Measurements from ENCODE around the gene PPA1.

PPA1 gene

DNA sequence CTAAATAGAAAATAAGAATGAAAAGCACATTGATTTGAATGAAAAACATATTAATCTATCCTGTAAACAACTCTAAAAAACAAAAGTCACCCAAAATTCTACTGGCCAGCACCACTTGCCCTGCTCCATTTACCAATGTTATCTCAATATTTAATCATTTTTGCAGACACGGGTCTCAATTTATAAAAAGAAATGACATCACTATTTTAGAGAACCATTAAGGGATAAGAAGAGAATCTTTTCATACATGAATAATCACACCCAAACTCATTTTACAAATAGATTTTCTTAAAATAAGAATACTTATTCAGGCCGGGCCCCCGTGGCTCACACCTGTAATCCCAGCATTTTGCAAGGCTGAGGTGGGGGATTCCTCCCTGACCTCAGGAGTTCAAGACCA, 66.8 kb downstream of the PPA1 start:
- Histone ChIP-seq H2AFZ (ENCODE audit: low read depth, low read length) (no peak overlapping the region), H3K36me3 (ENCODE audit: insufficient read depth, low read length) (peaks cover 45% of the 10 kb centered on the region), H3K4me3 (ENCODE audit: low read depth in 1 of 2, low read length in 2 of 2) (no peak overlapping the region), H3K4me2 (ENCODE audit: insufficient read depth, low read length) (no peak overlapping the region), H3K79me2 (ENCODE audit: insufficient read depth, low read length) (peaks cover 92% of the 10 kb centered on the region), H3K27ac (ENCODE audit: low read length) (no peak overlapping the region), H3K27me3 (ENCODE audit: insufficient read depth, low read length, poor library complexity) (no peaks in the 10 kb centered on the region), H4K20me1 (ENCODE audit: insufficient read depth, low read length) (peaks cover 74% of the 10 kb centered on the region), H3K9me3 (ENCODE audit: insufficient read depth, low read length, severe bottlenecking) (no peaks in the 10 kb centered on the region), H3K4me1 (ENCODE audit: insufficient read depth, low read length) (peaks cover 66% of the 10 kb centered on the region), H3K9ac (ENCODE audit: low read depth, low read length) (no peak overlapping the region)
- TF ChIP-seq, protein P1, sequence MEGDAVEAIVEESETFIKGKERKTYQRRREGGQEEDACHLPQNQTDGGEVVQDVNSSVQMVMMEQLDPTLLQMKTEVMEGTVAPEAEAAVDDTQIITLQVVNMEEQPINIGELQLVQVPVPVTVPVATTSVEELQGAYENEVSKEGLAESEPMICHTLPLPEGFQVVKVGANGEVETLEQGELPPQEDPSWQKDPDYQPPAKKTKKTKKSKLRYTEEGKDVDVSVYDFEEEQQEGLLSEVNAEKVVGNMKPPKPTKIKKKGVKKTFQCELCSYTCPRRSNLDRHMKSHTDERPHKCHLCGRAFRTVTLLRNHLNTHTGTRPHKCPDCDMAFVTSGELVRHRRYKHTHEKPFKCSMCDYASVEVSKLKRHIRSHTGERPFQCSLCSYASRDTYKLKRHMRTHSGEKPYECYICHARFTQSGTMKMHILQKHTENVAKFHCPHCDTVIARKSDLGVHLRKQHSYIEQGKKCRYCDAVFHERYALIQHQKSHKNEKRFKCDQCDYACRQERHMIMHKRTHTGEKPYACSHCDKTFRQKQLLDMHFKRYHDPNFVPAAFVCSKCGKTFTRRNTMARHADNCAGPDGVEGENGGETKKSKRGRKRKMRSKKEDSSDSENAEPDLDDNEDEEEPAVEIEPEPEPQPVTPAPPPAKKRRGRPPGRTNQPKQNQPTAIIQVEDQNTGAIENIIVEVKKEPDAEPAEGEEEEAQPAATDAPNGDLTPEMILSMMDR (IDR thresholded peaks at IDR 0.05; ENCODE audit: borderline replicate concordance, extremely low read depth, low read length, poor library complexity, severe bottlenecking) = no peak
- no peak for TF ChIP-seq EZH2 (IDR thresholded peaks at IDR 0.05; ENCODE audit: borderline replicate concordance, low read depth, low read length, severe bottlenecking)
- ATAC-seq (ENCODE audit: insufficient read depth, low read depth) (no peak), DNase-seq (no peak)

- Histone ChIP-seq H3K79me2 (ENCODE audit: insufficient read depth, low read length) (peaks cover 97% of the 10 kb centered on the region), H3K27ac (ENCODE audit: low read length) (no peak overlapping the region), H3K36me3 (ENCODE audit: insufficient read depth, low read length) (peaks cover 67% of the 10 kb centered on the region), H4K20me1 (ENCODE audit: insufficient read depth, low read length) (peaks cover 73% of the 10 kb centered on the region), H3K27me3 (ENCODE audit: insufficient read depth, low read length, poor library complexity) (no peaks in the 10 kb centered on the region), H3K9me3 (ENCODE audit: insufficient read depth, low read length, severe bottlenecking) (no peaks in the 10 kb centered on the region), H3K4me1 (ENCODE audit: insufficient read depth, low read length) (peaks cover 56% of the 10 kb centered on the region), H3K4me2 (ENCODE audit: insufficient read depth, low read length) (peak overlapping the region; percentile 4; the same call in 1 of the 2 replicates), H3K9ac (ENCODE audit: low read depth, low read length) (no peak overlapping the region), H2AFZ (ENCODE audit: low read depth, low read length) (no peak overlapping the region), H3K4me3 (ENCODE audit: low read depth in 1 of 2, low read length in 2 of 2) (no peak overlapping the region)
- DNase-seq (no peak), ATAC-seq (ENCODE audit: insufficient read depth, low read depth) (no peak)
- TF ChIP-seq, protein P1 (IDR thresholded peaks at IDR 0.05; ENCODE audit: borderline replicate concordance, extremely low read depth, low read length, poor library complexity, severe bottlenecking) = no peak
- TF ChIP-seq EZH2 (IDR thresholded peaks at IDR 0.05; ENCODE audit: borderline replicate concordance, low read depth, low read length, severe bottlenecking) = no peak
Measured at GRCh38 chr10:70164163-70164562, 69.1 kb downstream of the PPA1 start.

- TF ChIP-seq, protein P1 (IDR thresholded peaks at IDR 0.05; ENCODE audit: borderline replicate concordance, extremely low read depth, low read length, poor library complexity, severe bottlenecking) = no peak
- no peak for TF ChIP-seq EZH2 (IDR thresholded peaks at IDR 0.05; ENCODE audit: borderline replicate concordance, low read depth, low read length, severe bottlenecking)
- peaks cover 66% of the 10 kb centered on the region for H4K20me1 ChIP-seq (ENCODE audit: insufficient read depth, low read length)
- no peak overlapping the region for H3K4me3 ChIP-seq (ENCODE audit: low read depth in 1 of 2, low read length in 2 of 2)
- peaks cover 91% of the 10 kb centered on the region for H3K79me2 ChIP-seq (ENCODE audit: insufficient read depth, low read length)
- H2AFZ ChIP-seq (ENCODE audit: low read depth, low read length) = no peak overlapping the region
- H3K9ac ChIP-seq (ENCODE audit: low read depth, low read length) = no peak overlapping the region
- peaks cover 70% of the 10 kb centered on the region for H3K36me3 ChIP-seq (ENCODE audit: insufficient read depth, low read length)
- peaks cover 49% of the 10 kb centered on the region for H3K4me1 ChIP-seq (ENCODE audit: insufficient read depth, low read length)
- H3K27ac ChIP-seq (ENCODE audit: low read length) = no peak overlapping the region
- peak overlapping the region; percentile 16; the same call in 1 of the 2 replicates for H3K4me2 ChIP-seq (ENCODE audit: insufficient read depth, low read length)
- DNase-seq (no peak), ATAC-seq (ENCODE audit: insufficient read depth, low read depth) (no peak)
- H3K27me3 ChIP-seq (ENCODE audit: insufficient read depth, low read length, poor library complexity) = no peaks in the 10 kb centered on the region
- H3K9me3 ChIP-seq (ENCODE audit: insufficient read depth, low read length, severe bottlenecking) = no peaks in the 10 kb centered on the region
Measured at GRCh38 chr10:70163448-70163847, 69.8 kb downstream of the PPA1 start.

DNA sequence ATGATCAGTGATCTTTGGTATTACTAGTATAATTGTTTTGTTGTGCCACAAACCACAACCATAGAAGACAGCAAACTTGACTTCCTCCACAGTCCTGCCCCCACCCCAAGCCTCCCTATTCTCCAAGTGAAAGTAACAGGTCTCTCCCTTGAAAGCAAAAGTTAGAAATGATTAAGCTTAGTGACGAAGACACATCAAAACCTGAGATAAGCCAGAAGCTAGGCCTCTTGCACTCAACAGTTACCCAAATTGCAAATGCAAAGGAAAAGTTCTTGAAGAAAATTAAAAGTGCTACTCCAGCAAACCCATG, 70.4 kb downstream of the PPA1 start:
- Histone ChIP-seq H4K20me1 (ENCODE audit: insufficient read depth, low read length) (peaks cover 65% of the 10 kb centered on the region), H3K27ac (ENCODE audit: low read length) (no peak overlapping the region), H3K36me3 (ENCODE audit: insufficient read depth, low read length) (peaks cover 71% of the 10 kb centered on the region), H3K9me3 (ENCODE audit: insufficient read depth, low read length, severe bottlenecking) (no peaks in the 10 kb centered on the region), H3K27me3 (ENCODE audit: insufficient read depth, low read length, poor library complexity) (no peaks in the 10 kb centered on the region), H3K4me2 (ENCODE audit: insufficient read depth, low read length) (no peak overlapping the region), H3K9ac (ENCODE audit: low read depth, low read length) (no peak overlapping the region), H2AFZ (ENCODE audit: low read depth, low read length) (no peak overlapping the region), H3K4me3 (ENCODE audit: low read depth in 1 of 2, low read length in 2 of 2) (no peak overlapping the region), H3K79me2 (ENCODE audit: insufficient read depth, low read length) (peaks cover 89% of the 10 kb centered on the region), H3K4me1 (ENCODE audit: insufficient read depth, low read length) (peaks cover 43% of the 10 kb centered on the region)
- DNase-seq (peak; percentile 59), ATAC-seq (ENCODE audit: insufficient read depth, low read depth) (peak; percentile 93)
- no peak for TF ChIP-seq EZH2 (IDR thresholded peaks at IDR 0.05; ENCODE audit: borderline replicate concordance, low read depth, low read length, severe bottlenecking)
